CD1c-positive myeloid dendritic cell (primary cell): ENCODE measurements around the gene DUSP7.

Experiments
- DNase-seq: peaks from one replicate; pipeline ENCODE4 v3.0.0-alpha.2; 2016; ENCODE audit errors: extremely low spot score

Gene DUSP7

GRCh38 chr3:52010431-52010830 is 45.9 kb downstream of the DUSP7 start:
- no peak for DNase-seq

DNA sequence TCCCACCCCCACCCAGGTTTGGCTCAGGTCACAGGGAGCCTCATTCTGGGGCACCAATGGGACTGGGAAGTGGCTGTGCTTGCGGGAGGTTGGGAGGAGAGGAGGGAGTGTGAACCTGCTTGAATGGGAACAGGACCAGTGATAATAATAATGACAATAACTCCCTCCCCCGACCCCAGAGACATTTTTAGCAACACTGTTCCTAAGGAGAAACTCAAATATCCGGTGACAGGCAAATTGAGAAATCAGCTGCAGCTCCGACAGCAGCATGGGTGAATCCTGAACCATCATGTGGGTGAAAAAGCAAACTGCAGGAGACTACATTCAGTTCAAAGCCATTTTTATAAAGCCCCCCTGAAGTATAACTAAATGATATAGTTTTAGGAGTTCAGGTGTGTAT is 49.1 kb downstream of the DUSP7 start:
- no peak for DNase-seq

DNA sequence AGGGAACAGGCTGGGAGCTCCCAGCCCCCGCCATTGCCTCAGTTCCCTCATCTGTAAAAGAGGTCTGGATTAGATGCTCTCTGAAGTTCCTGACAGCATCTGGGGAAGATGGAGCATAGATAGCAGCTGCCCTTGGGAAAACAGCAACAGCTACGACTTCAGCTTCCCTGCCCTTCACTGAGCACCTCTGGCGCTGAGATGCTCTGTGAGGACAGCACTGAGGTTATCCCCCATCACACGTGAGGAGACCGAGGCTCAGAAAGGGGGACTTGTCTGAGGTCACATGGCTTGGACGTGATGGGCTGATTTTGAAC is 49.6 kb downstream of the DUSP7 start:
- no peak for DNase-seq

GRCh38 chr3:52006017-52006819 is 50.2 kb downstream of the DUSP7 start:
- peak; percentile 49 for DNase-seq

GRCh38 chr3:52005571-52005986 is 50.8 kb downstream of the DUSP7 start:
- DNase-seq: no peak

- no peak for DNase-seq
Measured at GRCh38 chr3:52004906-52005395, 51.4 kb downstream of the DUSP7 start.

DNA sequence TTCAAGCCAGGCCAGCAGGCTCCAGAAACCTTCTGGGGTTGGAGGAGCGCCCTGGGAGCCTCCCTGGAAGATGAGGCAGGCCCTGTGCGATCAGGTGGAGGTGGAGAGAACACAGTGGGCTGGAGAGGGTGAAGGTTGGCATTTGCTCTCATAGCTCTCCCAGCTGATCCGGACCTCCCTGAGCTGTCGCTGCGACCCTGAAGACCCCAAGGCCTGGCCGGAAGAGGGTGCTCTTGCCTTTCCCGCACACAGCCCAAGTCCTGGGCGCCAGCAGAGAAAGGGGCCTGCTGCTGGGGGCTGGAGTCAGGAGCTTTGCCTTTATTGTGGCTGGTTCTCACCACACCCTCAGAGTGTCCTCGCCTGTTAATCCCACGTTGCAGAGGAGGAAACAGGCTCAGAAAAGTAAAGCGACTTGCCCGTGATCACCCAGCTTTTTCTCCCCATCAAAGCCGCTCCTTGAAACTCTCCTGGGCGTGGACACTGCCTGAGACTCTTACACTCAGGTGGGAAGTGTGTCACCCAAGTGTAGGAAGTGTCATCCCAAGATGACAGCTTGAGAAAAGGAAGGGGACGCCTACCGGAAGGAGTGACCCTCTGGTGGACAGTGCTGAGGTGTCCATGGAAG is 52.1 kb downstream of the DUSP7 start:
- DNase-seq: no peak

DNA sequence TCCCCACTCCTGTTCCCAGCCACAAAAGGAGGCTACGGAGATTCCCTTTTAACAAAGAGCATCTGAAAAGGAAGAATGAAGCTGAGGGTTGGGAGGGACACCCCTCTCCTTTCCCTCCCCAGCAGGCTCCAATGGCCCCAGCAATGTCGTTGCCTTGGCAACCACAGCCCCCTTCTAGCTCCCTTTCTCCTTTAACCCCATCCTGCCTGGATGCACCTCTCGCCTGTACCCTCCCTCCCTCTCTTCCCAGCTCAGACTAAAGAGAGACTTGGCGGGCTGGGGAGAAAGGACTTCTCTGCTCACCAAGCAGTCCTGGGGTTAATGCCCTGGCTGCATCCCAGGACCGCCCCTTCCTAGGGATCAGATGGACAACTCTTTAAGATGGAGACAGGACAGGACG is 53.6 kb downstream of the DUSP7 start:
- no peak for DNase-seq

- peak; percentile 82 for DNase-seq
Measured at GRCh38 chr3:52001443-52001974, 54.9 kb downstream of the DUSP7 start.

DNA sequence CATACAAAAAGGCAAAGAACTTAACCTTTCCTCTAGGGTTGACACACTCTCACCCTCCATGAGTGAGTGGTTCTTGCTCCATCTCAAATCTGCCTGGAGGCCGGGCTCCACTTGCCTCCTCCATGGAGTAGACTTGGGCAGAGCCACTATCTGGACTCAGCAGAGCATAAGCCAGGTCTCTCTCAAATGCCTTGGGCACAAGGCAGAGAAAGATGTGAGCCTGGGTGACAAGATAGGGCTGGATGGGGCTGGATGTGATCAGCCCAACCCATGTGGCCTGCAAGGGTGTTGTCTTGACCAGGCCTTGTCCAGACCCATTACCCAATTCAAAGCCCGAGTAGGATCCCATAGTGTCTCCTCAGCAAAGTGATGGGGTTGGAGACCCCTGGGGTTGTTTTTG is 56.5 kb downstream of the DUSP7 start:
- no peak for DNase-seq
